NCI-H187 treated with DMSO at 0.1 percent for 48 hours (cell line): ENCODE results near the gene TSPAN18.

Experiments used
- DNase-seq: peaks from one replicate; lab custom pipeline; 2025; lab: John Stamatoyannopoulos, UW

The TSPAN18 gene

DNA sequence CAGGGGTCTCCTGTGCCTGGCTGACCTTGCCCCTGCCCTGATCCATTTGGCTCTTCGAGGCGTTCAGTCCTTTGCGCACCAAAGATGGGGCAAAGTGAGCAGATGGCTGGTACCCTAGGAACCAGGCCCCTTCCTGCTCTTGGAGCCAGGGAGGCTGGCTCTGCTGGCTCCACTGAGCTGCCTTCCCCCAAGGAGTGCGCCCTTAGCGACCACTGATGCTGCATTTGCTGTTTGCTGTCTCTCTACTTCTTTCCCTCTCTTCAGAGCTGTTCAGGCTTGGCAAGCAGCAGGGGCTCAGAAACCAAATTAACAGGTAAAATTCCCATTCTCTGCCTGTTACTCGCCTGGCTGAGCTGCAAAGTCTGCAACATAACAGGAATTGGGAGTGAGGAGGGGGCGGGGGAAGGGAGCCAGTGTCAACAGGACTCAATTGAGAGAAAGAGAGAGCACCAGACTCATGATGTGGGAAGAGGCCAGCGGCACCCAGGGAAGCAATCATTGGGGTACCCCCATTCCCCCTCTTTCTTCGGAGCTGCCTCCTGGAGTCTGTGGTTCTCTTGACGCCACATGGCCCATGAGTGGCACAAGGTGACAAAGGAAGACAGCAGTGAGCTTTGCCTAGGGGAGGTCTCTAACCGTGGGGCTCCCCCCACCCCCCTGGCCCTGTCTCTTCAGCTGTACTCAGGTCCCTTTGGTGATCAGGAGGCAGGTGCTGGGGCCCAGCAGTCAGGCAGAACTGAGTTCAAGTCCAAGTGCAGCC, 121.6 kb downstream of the TSPAN18 start:
- no peak for DNase-seq

DNA sequence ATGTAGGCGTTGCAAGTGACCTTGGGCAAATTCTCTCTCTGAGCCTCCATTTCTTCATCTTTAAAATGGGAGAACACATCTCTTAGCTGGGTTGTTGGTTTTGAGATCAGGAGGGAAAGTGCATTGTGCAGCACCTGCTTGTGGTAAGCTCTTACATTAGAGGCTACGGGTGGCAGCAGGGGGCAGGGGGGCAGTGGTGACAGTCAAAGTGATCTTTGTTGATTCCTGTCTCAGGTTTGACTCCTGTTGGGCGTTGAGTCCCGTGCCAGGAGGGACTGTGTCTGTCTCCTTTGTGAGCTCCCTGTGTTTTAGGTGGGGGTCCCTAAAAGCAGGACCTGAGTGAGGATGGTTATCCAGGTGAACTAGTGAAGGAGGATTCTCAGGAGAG, 122.2 kb downstream of the TSPAN18 start:
- no peak for DNase-seq

DNA sequence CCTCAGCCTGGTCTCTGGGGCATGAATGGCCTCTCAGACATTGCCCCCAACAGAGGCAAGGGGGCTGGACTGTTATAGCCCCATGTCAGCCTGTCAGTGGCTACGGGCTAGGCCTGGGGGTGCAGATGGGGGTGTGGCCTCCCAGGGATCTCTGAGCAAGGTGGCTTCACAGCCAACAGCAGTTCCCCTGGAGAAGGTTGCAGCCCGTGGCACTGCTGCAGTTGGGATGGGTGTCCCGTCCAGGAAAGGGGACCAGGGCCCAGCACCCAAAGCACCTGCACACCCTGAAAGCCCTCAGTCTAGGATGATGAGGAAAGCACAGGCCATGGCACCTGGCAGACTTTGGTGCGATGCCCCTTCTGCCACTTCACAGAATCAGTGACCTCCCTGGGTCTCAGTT, 122.7 kb downstream of the TSPAN18 start:
- no peak for DNase-seq

DNA sequence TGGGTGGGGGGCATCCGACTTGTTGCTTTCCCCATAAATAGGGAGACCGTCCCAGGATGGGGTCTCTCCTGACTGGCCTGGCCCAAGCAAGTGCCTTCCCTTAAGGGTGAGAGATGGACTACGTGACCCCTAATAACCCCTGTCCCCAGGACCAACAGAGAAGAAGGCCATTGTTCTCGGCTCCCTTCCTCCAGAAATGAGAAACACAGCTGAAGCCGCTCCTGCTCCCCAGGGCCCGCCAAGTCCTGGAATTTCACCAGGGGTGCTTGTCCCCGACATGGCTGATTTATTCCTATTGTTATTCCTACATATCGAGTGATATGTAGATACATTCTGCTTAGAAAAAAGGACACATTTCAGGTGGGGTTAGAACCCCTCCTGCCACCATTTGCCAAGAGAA, 123.2 kb downstream of the TSPAN18 start:
- no peak for DNase-seq

DNA sequence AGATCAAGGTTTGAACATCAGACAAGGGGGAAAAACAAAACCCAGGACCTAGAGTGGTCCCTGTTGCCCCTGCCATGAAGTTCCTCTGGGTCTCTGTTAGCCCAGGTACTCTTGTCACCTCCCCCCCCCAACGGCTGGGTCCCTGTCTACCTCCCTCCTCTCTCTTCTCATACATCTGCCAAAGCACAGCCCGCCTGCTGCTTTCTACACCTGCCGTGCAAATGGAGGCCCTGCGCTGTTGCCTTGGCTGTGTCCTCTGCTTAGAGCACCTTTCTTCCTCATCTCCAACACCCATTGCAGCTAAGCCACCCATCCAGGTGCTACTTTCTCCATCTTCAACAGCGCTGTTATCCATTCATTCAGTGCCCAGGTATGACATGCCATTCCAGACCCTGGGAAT, 124.7 kb downstream of the TSPAN18 start:
- no peak for DNase-seq

DNA sequence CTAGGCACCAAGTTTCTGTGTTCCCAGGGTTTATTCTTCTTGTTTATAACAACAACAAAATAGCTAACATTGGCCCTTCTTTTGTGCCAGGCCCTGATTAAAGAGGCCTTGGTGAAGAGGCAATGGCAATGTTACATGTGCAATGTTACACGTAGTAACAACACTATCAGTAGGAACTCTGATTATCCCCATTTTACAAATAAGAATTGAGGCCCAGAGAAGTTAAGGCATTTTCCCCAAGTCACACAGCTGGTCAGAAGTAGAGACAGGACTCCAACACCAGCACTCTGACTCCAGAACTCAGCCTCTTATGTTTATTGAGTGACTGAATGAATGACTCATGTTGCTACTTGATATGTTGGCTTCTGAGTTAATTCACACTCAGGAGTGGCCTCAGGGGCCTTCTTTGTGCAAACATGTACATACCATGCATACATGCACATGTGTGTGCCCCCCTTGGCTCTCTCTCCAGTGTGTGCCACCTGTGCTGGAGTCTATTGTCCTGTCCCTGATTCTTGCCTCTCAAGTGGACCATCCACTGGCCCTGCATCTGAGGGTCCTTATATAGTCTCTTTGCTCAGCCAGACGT, 125.5 kb downstream of the TSPAN18 start:
- DNase-seq: no peak

DNA sequence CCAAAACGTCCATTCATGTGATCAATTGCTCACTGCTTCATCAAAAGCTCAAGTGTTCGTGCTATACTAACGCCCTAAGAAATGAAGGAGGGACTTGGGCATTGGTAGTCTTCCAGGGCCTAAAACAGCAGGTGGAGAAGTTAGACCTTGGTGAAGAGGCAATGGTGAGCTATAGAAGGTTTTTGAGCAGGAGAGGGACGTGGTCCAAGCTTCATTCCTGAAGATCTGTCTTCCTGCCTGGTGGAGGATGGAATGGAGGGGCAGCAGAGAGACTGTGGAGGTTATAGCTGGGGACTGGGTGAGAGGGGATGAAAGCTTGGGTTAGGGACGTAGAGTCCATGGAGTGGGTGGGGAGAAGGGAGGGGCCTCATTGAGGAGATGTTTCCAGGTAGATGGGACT, 126.2 kb downstream of the TSPAN18 start:
- no peak for DNase-seq

DNA sequence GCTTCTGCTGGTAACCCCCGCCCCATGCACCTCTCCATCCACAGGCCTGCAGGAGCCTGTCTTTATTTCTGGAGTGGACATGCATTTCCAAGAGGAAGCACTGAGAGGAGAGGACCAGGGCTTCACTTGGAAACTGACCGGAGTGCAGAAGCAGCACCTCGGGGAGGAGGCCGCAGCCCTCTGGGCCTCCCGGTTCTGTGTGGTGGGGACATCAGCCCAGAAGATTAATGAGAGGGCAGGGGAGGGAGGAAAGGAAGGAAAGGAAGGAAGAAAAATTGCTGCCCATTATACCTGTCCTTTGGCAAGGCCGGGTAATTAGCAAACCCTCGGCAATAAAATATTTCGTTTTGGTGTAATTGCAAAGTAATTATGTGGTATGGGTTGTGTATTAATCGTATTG, 126.9 kb downstream of the TSPAN18 start:
- no peak for DNase-seq

DNA sequence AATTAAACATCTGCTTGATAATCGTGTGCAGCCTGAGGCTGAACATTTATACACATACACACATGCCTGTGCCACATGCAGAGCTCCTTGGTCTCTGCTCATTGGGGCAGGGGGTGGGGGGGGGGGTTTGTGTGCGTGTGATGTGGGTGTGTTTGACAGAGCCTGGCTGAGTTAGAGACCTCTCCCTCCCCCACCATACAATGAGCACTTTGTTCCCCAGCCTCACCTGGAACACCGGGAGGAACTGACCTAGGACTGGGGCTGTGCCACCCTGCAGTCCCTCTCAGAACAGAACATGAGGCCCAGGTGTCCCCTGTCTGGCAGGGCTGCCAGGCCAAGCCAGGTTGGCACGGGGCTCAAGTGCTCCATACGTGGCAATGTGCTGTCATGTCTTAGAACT, 127.3 kb downstream of the TSPAN18 start:
- no peak for DNase-seq

DNA sequence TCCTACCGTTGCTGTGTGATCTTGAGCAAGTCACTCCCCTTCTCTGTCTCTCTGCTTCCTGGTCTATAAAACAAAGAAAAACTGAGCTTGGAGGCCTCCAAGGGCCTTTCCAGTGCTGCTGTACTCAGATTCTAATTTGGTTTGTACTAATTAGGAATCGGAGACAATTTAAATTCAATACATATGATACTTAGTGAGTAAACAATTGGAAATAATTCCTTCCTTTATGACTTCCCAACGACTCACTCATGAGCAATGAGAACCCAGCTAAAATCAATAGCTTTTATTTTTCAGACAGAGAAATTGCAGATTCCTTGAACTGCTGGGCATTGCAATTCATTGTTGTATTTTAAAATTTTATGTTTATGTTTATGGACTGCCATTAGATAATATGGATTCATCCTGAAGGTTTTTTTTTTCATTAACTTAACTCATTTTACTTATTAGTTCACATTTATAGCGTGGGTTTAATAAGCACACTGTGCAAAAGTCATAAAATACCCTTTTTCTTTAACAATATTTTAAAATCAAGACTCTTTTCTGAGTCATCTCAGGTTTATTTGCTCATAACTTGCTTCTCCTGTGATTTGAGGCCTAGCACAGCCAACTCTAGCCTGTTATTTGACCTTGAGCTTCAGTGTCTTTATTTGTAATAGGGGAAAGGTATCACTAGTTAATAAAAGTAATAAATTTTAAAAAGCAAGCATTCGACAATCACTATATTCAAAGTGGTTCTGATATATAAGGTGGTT, 128.2 kb downstream of the TSPAN18 start:
- DNase-seq: no peak

DNA sequence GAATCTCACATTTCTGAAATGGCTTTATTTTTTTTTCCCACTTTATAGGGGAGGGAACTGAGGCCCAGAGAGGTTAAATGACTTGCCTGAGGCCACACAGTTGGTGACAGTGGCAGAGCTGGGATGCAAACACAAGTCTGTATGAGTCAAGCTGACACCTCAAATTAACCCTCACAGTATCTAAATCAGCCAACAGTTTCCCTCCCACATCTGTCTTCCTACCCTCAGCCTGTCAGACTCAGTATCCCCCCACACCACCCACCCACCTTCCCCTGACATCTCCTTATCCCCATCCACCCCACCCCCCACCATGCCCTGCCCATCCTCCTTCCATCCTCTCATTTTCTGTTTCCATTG, 128.7 kb downstream of the TSPAN18 start:
- no peak for DNase-seq

DNA sequence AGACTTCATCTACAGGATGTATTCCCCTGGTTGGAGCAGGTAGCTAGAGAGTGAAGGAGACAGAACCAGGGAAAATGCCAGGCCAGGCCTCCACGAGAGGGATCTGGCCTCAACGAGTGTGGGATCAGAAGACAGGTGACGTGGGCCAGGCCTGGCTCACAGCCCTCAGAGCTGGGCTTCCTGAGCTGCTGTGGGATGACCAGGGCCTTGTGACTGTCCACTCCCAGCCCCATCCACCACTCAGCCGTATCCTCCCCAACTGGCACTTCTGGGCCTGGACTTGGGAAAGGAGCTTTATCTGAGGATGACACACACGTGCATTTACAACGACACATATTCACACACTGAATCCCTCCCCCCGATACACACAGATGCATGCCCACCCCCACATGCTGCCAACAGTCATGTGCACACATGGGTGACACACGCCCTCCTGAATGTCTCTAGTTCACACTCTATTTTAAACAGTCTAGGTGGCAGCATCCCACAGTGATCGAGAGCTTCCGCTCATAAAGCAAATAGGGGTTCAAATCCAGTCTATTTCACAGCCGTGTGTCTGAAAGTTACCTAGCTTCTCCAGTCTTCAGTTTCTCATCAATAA, 130.8 kb downstream of the TSPAN18 start:
- no peak for DNase-seq

DNA sequence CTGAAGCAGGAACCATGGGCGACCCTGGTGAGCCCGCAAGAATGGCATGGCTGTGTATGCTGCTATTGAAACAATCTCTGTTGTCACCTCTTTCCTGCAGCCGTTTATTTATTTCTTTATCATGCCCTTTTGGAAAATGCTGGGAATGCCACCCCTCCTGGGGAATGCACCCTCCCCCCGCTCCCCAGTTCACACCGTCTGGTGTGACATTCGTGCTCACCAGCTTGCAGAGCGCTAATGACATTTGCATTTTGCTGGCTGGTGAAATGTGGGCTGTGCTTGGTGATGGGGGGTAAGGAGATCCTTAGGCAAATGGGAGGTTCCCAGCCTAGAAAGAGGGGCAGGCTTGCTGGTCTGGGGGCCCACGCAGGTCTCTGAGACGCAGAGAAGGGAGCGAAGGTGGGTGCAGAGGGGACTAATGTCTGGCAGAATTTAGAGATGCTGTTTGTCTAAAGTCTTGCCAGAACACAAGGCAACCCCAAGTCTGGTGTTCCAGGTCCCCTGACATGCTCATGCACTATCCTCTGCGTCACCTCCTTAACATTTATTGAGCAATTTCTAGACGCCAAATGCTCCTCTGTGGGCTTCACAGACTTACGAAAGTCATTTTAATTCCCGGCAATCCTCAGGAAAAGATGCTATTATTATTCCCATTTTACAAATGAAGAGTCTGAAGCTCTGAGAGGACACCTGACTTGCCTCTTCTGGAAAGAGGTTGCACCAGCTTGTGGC, 132.2 kb downstream of the TSPAN18 start:
- DNase-seq: no peak

DNA sequence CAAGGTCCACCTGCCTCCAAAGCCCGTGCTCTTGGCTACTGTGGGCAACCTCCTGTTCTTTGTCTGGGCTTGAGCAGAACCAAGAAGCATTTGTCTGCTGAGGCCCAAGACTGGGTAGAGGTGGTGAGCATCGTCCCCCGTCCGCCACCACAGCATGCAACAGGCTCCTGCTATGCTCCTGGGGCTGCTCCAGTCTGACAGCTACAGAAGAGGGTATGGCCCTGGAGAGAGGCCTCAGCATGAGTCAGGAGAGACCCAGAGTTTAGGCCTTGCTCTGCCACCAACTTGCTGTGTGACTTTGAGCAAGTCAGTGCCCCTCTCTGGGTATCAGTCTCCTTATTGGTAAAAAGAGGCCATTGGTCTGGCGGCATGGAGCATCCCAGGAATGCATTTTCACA, 132.8 kb downstream of the TSPAN18 start:
- no peak for DNase-seq

DNA sequence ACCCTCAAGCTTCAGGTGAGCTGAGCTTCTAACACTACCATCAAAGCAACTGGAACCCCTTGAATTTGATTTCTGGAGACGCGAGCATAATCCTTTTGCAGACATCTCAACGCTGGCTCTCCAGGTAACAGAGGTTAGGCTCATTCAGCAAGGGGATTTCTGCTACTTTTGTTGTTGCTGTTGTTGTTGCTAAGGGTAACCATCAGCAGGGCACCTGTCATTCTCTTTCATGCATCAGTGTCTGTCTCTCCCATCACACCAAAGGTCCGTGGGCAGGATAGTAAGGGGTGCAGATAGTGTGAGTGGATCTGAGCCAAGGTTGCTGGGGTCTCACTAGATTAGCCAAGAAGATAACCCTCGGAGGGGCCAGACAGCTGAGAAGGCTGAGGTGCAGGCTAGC, 133.6 kb downstream of the TSPAN18 start:
- no peak for DNase-seq

DNA sequence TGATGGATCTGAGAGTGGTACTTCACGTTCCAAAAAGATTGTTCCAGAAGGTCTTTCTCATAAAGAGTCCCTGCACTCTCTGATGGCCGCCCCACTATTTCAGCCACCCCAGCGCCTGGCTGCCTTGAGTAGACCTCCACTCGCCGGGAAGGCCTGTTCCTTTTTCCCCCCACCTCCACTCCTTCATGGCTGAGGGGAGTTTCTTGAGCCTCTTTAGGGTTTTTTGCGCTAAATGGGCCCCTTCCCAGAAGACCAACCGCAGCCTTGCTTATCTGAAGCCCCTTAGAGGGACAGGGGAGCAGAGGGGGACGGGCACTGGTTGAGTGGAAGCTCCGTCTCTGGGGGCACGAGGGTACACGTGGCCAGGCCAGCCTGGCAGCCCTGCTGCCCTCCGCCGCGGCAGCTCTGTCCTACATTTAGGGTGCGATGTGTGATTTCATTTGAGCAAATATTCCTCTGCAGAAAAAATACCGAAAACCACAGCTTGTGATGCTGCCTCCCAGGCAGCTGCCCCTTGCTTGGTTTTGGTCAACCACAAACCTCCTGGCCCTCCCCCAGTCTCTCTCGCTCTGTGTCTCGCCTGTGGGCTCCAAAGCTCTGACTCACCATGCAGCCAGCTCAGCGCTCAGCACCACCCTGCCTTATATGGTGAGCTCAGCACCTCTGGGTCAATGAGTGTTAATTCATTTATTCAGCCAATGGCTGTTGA, 135.2 kb downstream of the TSPAN18 start:
- DNase-seq: no peak

DNA sequence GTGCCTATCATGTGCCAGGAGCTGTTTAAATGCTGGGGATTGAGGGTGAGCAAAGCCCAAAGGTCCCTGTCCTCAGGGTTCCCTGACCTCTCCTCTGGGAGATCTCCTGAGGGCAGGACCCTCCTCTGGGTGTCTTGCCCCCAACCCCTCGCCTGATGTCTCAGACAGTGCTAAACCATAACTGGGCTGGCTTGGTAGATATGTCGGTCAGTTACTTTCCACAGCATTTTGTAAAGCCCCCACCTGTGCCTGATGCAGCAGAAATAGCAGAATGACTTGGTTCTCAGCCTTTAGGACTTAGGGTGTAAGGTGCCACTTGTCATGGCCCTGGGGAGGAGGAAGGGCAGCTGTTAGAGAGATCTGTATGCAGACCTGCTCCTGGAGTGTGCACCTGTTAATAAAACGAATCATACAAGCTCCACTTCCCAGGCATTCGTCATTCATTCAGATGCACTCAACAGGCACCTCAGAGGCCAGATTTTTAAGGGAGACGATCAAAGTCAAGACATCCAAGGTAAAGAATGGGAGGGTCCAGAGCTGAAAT, 135.9 kb downstream of the TSPAN18 start:
- no peak for DNase-seq

DNA sequence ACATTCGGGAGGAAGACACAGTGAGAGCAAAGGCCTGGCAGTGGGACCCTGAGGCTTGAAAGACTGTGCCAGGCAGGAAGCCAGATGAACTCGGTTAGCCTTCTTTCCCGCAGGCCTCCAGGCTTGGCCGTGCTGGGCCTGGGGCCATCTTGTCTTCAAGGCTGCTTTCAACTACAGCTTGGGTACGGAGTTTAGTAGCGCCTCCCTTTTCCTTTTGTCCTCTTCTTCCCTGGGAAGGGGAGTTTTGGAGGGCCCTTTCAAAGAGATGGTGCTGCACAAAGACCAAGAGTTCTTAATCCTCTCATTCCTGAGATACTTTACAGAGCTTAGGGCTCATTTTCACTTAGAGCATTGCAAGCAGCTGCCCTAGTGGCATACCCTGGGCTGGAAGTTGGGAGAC, 136.5 kb downstream of the TSPAN18 start:
- DNase-seq: no peak

DNA sequence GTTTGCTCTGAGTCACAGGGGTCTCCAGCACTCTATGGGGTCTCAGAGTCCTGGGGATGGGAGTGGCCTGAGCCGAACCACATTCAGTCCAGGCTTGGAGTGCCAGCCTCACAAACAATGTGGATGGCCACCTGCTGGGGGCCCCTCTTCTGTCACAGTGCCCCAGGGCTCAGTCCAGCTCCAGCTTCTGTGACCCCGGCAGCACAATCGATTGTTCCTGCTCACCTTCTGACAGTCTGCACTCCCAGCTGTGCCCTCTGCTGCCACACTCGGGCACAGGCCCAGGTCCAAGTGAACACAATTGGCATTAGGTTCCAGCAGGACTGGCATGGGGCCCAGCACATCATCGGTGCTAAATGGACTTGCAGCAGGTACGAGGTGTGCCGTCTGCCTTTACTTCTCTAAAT, 139.1 kb downstream of the TSPAN18 start:
- DNase-seq: no peak

DNA sequence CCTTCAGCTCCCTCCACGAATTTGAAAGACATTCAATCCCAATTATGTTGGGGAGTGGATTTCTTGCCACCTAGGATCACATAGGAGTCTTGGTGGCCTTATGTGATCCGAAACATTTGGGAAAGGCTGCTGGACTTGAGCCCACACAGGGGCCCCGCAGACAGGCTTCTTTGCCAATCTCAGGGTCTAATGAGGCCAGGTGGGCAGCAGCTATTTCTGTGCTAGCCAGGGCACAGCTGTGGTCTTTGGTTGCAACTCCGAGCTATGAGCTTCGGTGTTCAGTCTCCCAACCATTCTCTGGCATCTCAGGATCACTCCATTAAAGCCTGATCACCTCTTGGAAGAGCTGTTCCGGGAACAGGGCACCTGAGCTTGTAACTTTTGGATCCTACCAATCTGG, 139.5 kb downstream of the TSPAN18 start:
- no peak for DNase-seq

DNA sequence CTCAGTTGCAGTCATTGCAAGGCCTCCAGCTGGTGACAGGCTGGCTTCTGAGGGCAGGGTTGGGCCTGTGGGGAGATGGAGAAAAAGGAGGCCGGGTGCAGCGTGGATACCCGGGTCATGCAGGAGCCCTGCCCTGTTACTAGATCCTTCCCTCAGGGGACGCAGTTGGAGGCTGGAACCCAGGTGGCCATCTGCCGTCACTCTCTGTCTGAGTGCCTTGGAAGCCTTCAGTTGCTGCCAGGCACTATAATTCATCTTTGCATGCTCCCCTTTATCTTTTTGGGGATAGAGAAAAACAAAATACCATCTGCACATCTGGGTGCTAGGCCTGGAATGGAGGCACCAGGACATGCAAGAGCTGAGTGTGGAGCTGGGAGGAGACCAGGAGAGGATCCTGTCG, 141.3 kb downstream of the TSPAN18 start:
- DNase-seq: no peak
